ENCODE results near the gene CDC42EP2.
A peak's percentile ranks its signal among the peaks of the same experiment; 100 is the strongest.
"Not testable (repeated sequence)": the region's sequence is repeated elsewhere in the genome, so short reads cannot be mapped to it uniquely, and the experiment has no call there.

Gene CDC42EP2

DNA sequence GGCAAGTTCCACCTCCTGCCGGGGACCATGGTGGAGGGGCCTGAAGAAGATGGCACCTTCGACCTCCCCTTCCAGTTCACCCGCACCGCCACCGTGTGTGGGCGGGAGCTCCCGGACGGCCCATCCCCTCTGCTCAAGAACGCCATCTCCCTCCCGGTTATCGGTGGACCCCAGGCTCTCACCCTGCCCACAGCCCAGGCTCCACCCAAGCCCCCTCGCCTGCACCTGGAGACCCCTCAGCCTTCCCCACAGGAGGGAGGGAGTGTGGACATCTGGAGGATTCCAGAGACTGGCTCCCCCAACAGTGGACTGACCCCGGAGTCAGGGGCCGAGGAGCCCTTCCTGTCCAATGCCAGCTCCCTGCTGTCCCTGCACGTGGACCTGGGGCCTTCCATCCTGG is 6.4 kb downstream of the CDC42EP2 start:
- DNase-seq: no peak

- DNase-seq: no peak
Measured at GRCh38 chr11:65321828-65322485, 7.3 kb downstream of the CDC42EP2 start.

DNA sequence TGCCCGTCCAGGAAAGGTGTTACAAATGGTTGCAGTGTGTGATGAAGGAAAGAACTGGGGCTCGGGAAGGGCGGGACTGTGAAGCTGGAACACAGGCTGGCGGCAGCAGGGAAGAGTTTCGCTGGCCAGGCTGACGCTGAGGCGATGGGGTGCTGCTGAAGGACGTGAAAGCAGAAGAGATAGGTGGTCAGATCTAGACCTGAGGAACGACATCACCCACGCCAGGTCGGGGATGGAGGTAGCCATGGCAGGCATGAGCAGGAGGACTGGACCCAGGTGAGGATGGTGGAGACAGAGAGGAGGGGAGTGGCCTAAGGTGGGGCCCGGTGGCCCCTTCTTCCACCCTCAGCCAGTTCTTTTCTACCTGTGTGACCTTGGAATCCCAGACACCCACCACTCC is 9.1 kb downstream of the CDC42EP2 start:
- DNase-seq: no peak

DNA sequence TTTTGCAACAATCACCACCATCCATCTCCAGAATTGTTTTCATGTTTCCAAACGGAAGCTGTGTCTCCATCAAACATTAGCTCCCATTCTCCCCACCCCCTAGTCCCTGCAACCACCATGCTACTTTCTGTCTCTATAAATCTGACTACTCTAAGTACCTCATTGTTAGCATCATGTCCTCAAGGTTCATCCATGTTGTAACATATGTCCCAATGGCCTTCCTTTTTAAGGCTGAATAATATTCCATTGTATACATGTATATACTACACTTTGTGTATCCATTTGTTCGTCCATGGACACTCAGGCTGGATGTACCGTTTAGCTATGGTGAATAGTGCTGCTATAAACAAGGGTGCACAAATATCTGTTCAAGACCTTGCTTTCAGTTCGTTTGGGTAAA is 10.8 kb downstream of the CDC42EP2 start:
- DNase-seq: no peak

DNA sequence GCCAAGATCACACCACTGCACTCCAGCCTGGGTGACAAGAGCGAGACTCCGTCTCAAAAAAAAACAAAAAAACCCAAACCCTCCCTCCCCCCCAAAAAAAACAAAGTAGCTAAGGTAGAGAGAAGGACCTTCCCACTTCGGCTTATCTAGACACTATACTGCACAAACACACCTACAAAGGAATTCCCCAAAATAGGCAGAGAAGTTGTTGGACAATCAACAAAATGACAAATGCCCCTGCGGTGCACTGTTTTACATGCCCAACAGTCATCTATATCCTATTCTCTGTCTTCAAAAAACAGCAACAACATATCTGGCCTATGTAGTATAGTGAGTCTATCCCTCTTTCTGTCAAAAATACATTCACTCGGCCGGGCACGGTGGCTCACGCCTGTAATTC is 12.4 kb downstream of the CDC42EP2 start:
- no peak for DNase-seq

DNA sequence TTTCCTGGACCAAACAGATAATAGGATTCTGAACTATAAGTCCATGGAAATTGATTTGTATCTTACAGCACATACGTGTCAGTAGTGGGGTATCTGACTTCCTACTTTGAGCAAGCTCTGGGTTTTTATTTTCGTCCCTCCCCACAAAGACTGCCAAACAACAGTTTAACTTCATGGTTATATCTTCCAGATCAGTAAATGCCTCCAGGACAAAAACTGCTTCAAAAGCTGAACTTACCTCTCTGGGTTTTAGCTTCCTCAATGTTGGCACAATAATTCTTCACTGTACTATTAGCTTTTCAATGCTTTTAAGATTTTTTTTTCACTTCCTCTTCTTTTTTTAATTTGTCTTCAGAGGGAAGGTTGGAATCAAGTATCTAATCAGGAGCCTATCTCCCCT is 14.8 kb downstream of the CDC42EP2 start:
- no peak for DNase-seq

DNA sequence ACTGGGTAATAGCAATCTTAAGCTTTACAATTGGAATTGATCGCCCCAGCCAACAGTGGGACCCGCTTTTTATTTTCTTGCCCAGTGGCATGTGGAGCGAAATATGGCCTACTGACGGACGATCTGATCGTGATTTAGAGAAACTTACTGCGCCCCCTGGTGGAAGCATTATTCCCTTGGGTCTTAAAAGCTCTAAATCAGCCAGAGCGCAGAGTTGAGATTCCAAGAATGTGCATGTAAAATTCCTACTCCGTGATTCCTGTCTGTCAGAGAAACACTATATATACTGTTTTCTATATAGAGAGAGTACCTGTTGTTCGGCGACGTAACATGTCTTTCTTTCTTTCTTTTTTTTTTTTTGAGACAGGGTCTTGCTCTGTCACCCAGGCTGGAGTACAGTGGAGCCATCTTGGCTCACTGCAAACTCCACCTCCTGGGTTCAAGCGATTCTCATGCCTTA is 15.3 kb downstream of the CDC42EP2 start:
- DNase-seq: peak; percentile 50 to 72

DNA sequence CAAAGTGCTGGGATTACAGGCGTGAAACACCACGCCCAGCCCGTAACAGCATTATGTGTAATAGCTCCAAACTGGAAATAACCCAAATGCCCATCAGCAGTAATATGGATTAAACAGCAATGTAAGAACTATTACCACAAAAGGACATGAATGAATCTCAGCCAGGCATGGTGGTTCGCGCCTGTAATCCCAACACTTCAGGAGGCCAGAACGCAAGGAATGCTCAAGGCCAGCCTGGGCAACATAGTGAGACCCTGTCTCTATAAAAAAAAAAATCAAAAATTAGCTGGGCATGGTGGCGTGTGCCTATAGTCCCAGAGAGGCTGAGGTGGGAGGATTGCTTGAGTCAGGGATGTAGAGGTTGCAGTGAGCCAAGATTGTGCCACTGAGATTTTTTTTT is 15.9 kb downstream of the CDC42EP2 start:
- no peak for DNase-seq

DNA sequence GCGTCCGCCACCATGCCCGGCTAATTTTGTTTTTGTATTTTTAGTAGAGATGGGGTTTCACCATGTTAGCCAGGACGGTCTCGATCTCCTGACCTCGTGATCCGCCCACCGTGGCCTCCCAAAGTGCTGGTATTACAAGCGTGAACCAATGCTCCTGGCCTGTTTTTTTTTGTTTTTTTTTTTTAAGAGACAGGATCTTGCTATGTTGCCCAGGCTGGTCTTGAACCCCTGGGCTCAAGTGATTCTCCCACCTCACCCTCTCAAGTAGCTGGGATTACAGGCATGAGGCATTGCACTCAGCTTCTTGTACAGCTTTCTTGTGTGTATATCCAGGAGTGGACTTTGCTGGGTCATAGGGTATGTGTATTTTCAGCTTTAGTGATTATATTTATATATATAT is 17.9 kb downstream of the CDC42EP2 start:
- not testable (repeated sequence) for DNase-seq

- DNase-seq: no peak
Measured at GRCh38 chr11:65334696-65335295, 20.1 kb downstream of the CDC42EP2 start.

- no peak for DNase-seq
Measured at GRCh38 chr11:65338676-65339075, 24.0 kb downstream of the CDC42EP2 start.

DNA sequence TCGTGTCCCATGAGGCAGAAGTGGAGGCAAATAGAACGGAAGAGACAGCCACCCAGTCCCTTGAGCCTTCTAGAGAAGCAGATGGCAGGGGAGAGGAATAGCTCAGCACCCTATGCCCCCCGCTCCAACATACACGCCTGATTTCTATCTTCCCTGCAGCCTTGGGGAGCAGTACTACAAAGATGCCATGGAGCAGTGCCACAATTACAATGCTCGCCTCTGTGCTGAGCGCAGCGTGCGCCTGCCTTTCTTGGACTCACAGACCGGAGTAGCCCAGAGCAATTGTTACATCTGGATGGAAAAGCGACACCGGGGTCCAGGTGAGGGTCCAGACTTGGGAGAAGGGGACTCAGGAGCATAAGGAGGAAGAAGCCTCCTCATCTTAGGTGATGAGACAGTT is 25.6 kb downstream of the CDC42EP2 start:
- DNase-seq: no peak

GRCh38 chr11:65341856-65342255 is 27.2 kb downstream of the CDC42EP2 start:
- DNase-seq: no peak

DNA sequence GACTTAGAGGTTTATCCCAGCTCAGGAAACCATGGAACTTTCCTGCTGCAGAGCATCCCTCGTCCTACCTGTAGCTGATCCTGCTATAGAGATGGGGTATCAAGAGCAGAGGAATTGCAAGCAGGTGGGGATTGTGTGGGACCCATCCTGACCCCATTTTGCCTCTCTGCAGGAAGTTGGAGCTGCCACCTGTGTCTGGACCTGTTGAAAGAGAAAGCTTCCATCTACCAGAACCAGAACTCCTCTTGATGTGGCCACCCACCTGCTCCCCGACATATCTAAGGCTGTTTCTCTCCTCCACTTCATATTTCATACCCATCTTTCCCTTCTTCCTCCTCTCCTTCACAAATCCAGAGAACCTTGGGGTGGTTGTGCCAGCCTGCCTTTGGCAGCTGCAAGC is 36.8 kb downstream of the CDC42EP2 start:
- no peak for DNase-seq

- DNase-seq: no peak
Measured at GRCh38 chr11:65352783-65353182, 38.1 kb downstream of the CDC42EP2 start.

DNA sequence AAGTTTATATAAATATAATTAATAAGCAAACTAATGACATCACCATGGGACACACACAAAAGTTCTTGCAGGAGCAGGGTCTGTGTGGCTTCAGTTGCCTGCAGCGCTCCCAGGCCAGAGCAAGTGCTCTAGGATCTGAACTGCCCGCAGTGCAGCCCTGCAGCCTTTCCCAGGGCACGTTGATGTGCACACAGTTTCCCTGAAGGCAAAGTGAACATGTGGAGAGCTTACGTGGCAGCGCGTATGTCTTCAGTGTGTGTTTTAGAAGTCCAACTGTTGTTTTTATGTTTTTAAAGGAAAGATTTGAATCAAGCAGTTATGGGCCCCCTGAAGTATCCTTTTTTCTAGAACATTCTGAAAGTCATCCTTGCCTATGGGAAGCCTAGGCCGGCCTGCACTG is 38.7 kb downstream of the CDC42EP2 start:
- DNase-seq: no peak

DNA sequence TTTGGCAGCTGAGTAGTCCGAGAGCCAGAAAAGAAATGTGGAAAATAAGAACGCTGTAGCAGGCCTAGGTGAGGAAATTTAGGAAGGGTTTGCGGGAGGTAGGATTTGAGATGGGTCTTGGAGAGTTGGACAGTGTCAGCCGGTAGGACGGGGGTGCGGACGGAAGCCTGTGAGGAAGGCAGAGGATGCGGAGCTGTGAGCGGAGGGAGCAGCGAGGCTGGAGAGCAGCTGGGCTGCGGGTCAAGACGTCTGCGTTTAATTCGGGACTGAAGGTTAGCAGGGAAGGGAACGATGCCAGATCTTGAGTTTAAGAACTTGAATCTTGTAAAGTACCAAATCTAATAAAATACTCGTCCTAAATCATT is 39.2 kb downstream of the CDC42EP2 start:
- no peak for DNase-seq

- peak; percentile 68 to 86 for DNase-seq
Measured at GRCh38 chr11:65354265-65355012, 39.8 kb downstream of the CDC42EP2 start, which contains the start of gene TIGD3. TSS of gene TIGD3 (plus strand) at chr11:65354751. CDS start at chr11:65355809, 1,058 bp downstream.

DNA sequence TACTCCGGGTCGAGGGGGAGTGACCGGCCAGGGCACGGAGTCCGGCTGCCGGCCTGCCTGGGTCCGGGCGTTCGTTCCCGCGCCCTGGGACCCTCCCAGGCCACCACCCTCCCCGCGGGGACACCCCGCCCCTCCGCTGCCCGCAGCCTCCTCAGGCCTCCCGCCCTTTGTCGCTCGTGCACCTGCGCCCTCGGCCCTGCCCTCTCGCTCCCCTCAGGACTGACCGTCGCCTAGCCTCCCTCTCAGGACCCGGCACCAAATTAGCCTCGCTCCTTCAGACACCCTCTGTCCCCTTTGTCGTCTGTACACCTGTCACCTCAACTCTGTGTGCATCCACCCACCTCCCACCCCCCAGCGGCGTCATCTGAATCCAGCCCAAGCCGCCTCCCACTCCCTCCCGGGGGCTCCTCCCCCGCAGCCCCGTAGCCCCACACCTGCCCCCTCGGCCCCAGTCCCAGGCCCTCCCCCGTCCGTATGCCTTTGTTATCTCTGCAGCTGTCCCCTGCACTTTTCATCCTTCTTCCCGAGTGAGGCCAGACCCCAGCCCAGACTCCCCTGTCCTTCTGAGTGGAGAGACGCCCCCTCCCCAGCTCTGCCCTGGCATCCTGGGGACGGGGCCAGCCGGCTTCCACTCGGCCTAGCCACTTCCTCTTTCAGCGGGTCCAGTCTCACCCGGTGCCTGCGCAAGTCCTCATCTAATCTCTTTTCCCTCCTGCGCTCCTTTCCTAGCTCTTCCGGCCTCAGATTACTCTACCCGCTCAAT is 40.5 kb downstream of the CDC42EP2 start:
- peak; percentile 19 to 31 for DNase-seq

- DNase-seq: no peak
Measured at GRCh38 chr11:65355776-65356393, 41.2 kb downstream of the CDC42EP2 start.

DNA sequence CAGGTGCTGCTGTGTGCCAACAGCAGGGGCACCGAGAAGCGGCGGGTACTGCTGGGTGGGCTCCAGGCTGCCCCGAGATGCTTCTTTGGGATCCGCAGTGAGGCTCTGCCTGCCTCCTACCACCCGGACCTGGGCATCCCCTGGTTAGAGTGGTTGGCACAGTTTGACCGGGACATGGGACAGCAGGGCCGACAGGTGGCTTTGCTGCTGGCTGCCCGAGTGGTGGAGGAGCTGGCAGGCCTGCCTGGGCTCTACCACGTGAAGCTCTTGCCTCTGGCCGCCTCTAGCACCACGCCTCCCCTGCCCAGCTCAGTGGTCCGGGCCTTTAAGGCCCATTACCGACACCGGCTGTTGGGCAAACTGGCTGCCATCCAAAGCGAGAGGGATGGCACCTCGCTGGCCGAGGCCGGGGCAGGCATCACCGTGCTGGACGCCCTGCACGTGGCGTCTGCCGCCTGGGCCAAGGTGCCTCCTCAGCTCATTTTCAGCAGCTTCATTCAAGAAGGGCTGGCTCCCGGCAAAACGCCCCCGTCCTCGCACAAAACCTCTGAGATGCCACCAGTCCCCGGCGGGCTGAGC is 41.8 kb downstream of the CDC42EP2 start:
- DNase-seq: no peak

GRCh38 chr11:65357856-65358356 is 43.2 kb downstream of the CDC42EP2 start:
- DNase-seq: no peak

All from bone marrow (tissue), 2 donors.